HG03460 (cell line): ENCODE data around the gene NAGS.
A peak's percentile ranks its signal among the peaks of the same experiment; 100 is the strongest.
"Not testable (repeated sequence)": the region's sequence is repeated elsewhere in the genome, so short reads cannot be mapped to it uniquely, and the experiment has no call there.

Experiments used
- ATAC-seq: cut with Tn5 transposase; IDR thresholded peaks from one replicate; pipeline ENCODE4 v1.9.1; 2021; ENCODE audit not compliant: unreplicated experiment

Gene NAGS

DNA sequence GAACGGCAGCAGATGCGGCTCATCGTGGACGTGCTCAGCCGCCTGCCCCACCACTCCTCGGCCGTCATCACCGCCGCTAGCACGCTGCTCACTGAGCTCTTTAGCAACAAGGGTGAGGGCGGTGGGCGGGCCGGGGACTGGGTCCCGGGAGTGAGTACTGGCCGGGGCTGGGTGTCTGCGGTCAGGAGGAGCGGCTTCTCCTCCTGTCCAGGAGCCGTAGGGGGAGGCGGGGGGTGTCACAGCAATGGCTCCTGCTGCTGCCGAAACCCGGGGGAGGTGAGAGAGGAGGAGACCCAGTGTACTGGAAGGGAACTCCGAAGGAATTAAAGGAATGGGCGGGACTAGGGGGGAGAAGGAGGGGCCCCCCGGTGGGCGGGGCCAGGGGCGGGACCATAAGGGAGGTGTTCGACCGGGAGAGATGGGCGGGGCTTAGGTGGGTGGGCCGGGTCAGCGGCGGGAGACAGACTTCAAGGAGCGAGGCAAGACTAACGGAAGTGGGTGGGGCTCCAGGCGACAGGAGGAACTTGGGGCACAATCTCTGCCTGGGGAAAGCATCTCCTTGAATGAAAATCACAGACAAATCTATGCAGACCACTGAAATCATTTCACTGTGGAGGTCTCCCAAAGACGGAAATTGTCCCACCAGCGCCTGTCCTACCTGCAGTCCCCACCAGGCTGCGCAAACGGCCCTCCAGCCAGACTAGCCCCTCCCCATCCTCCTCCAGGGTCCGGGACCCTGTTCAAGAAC, 2.4 kb downstream of the NAGS start:
- ATAC-seq = peak; percentile 49

DNA sequence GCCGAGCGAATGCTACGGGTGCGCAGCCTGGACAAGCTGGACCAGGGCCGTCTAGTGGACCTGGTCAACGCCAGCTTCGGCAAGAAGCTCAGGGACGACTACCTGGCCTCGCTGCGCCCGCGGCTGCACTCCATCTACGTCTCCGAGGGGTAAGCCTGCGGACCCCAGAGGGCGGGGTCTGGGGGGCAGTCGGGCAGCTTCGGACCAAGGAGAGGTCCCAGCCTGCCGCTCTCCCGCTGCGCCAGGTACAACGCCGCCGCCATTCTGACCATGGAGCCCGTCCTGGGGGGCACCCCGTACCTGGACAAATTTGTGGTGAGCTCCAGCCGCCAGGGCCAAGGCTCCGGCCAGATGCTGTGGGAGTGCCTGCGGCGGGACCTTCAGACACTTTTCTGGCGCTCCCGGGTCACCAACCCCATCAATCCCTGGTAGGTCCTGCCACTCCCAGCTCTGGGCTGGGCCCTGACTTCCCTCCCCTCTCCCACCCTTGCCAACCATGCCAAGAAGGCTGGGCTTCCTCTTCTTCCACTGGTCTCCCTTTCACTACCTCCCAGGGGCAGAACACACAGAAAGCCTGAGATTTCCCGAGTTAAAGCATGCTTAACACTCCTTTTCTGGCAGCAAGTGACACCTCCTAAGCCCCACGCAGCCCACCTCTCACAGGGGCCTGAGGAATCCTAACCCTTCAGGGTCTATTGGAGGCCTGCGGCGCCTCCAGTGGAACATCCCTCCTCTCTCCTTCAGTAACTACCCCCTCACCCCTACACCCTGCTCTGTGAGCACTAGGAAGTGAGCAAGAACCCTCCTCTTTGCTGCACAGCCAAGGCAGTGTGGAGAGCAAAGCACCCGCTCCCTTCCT, 3.2 kb downstream of the NAGS start:
- ATAC-seq = no peak

GRCh38 chr17:44008205-44008909, 3.9 kb downstream of the NAGS start:
- ATAC-seq = no peak

DNA sequence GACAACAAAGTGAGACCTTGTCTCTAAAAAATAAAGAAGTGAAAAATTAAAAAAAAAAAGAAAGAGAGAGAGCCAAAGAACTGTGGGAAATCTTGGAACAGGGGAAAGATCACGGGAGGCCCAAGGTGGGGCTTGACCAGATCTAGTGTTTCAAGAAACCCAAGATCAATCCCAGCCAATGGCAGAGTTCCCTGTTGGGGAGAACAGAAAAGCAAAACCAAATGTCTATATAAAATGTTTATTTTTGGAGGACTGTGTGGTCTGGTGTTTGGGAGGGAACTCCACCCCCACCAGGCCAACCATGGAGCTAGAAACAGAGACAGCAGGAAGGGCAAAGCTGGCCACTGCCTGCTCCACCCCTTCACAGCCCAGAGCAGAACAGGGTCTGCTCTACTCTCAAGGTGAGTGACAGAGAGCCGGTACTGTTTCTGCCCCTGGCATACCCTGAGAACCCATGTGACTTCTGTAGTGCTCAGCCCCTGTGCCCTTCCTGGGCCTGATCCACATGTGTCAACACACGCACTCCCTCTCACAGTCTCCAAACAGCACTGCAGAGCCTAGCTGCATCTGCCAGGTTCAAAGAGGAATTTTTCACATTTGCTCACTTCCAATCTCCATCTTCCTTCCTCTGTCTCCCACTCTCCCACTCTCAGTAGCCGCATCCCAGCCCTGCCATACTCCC, 6.7 kb downstream of the NAGS start:
- ATAC-seq = no peak

DNA sequence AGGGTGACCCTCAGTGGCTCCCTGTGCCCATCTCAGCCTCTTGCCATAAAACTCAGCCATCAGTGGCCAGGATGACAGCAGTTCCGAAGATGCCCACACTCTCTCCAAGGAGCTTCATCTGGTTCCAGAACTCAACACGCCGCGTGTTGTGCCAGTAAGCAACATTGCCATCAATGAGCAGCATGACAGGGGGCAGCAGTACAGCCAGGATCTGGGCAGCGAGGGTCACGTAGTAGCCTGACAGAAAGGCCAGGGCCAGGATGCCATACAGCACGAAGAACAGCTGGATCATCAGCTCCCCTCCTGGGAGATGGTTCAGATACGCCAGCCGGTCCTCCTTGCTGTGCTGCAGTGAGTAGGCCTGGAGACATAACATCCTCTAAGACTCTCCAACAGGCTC, 7.5 kb downstream of the NAGS start:
- ATAC-seq = no peak

DNA sequence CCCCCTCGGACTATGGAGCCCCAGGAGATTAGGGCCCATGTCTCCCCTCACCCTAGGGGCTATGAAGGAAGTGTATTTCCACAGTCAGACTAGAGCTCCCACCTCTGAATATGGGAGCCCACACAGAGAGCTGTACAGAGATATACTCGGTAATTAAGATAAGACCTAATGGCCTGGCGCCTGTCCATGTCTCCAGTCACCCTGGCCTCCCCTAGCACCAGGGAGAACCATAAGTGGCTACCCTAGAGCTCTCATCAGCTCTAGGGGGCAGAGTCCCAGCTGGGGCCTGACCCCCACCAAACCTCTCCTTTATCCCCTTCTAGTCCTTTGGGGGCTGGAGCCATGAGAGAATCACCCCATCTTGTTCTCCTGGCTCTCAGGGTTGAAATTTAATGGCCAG, 8.0 kb downstream of the NAGS start:
- ATAC-seq = no peak

GRCh38 chr17:44012874-44013273, 8.5 kb downstream of the NAGS start:
- ATAC-seq = no peak

DNA sequence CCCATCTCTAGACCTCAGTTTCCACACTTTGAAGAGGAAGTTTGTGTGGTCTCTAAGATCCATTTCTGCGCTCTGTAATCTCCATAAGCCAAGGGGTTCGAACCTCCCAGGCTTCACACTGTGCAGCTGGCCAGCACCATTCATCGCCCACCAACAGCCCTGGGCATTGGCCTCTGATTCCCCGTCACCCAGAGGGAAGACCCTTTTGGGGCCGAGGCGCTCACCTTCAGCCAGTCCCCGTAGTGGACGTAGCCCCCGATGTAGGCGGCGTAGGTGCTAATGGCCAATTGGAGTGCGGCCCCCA, 9.7 kb downstream of the NAGS start:
- ATAC-seq = no peak

GRCh38 chr17:44014437-44015172, 10.2 kb downstream of the NAGS start, which contains the start of gene TMEM101:
TMEM101 (minus strand) TSS chr17:44014963; CDS start chr17:44014952, 11 bp downstream.
- ATAC-seq = peak; percentile 95

DNA sequence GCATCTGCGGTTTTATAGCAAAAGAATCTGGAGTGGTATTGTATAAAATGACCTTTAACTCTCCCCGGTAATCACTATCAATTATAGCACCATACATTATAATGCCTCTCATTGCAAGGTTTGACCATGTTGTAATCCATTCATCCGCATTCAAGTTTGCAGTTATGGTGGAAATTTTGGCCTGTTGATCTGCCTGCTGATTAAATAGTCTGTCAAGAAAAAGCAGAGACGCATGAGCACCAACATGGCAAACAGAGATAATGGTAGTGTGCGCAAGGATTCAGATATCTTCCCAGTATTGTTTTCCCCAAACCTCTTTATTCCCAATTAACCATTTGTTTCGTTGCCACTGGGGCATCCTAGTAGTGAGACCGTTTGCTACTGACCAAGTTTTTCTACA, 16.8 kb downstream of the NAGS start:
- not testable (repeated sequence) for ATAC-seq

DNA sequence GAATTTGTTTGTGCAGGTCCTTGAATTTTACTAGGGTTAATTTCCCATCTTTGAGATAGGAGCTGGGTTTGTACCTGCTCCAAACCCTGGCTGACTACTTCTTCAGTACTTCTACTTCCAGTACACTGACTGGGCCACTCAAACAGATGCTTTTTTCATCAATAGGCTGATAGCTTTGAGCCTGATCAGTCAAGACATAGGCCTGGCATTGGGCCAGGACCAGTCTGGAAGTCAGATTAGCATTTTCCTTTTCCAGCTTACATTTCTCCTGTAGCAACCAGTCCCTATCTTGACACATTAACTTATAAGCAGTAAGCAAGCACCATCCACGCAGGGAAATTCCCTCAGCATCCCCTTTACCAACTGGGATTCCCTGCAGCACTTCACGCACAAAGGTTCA, 17.8 kb downstream of the NAGS start:
- no peak for ATAC-seq

DNA sequence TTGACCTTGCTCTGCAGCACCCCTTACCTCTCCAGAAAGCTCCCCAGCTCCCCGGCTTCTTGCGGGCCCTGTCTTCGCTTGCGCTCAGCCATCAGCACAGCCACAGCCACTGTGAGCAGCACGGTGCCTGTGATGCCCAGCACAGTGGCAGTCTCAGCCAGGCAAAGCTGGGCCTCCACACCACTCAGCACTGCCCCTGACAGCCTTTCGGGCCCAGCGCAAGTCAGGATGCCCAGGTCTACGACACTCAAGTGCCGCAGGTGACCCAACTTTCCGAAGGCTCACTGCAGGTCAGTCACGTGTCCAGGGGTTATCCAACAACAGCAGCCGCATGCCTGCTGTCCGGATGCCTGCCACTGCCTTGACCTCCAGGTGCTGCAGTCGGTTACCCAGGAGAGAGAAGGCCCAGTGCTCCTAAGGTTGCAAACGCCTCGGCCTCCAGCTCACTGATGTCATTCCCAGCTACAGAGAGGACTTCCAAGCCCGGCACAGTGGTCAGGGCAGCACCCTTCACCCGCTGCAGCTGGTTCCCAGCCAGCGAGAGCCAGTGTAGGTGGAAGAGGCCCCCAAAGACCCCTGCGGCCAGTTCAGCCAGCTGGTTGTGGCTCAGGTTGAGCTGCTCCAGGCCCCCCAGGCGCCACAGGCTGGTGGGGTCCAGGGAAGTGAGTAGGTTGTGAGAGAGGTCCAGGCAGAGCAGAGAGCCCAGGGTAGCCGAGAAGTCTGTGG, 19.3 kb downstream of the NAGS start:
- no peak for ATAC-seq

DNA sequence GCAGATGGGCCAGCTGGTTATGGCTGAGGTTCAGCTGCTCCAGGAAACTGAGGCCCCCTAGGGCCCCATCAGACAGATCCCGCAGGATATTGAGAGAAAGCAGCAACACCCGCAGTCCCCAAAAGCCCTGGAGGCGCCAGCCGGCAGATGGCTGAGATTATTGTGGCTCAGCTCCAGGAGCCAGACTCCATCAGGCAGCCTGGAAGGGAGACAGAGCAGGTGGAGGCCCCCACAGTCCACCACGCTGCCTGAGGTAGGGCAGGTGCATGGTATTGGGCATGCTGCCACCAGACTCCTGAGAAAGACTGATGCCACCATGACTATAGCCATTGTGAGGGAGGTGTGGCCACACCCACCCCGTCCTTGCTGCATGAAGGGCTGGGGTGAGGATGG, 19.8 kb downstream of the NAGS start:
- ATAC-seq = no peak

DNA sequence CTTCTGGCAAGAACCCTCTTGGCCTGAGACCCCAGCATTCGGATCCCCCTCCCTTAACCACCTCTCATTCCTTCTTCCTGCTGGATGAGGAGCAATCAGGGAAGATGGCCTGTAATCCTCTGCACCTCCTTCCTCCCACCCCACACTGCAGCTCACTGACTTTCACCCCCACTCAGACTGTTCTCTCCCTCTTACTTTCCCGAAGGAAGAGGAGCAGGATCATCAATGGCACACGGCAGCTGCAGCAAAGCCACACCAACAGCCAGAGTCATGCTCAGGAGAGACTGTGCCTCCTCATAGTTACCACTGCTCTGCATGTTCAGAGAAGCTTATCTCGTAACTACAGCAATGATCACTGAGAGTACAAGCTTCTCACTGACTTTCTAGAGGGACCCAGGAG, 20.4 kb downstream of the NAGS start:
- ATAC-seq = no peak

DNA sequence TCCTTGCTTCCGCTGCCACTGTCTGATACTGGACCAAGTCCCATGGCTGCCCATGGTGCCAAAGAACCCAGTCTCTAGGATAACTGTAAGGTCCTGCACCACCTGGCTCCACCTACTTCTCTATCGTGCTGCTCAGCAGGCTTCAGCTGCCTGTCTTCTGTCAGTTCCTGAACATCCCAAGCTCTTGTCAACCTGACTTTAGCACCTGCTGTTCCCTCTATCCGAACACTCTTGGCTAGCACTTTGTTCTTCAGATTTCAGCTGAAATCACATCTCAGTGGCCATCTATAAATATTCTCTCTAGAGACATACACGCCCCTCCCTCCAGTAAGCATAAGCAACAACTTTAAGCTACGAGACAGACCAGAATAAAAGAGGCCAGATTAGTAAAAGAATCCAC, 25.3 kb downstream of the NAGS start:
- no peak for ATAC-seq

DNA sequence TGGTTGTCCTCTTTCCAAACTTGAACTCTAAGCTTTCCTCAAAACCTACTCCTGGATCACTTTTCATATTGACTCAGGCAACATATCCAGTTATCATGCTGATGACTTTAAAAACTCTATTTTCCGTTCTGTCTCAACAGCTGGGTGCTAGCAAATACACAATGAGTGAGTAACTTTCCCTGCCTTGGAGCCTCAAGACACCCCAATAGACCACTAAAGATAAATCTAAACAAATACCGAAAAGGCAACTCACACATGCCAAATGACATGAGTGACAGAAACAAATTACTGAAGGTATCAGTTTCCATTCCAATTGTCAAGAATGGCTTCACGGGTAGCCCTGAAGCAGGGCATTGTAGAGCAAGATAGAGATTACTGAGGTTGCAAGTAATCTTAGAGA, 26.1 kb downstream of the NAGS start:
- no peak for ATAC-seq

- no peak for ATAC-seq
Observed at GRCh38 chr17:44033861-44034408, 29.5 kb downstream of the NAGS start.

GRCh38 chr17:44034688-44035087, 30.3 kb downstream of the NAGS start:
- not testable (repeated sequence) for ATAC-seq

- no peak for ATAC-seq
Observed at GRCh38 chr17:44037471-44037870, 33.0 kb downstream of the NAGS start.

DNA sequence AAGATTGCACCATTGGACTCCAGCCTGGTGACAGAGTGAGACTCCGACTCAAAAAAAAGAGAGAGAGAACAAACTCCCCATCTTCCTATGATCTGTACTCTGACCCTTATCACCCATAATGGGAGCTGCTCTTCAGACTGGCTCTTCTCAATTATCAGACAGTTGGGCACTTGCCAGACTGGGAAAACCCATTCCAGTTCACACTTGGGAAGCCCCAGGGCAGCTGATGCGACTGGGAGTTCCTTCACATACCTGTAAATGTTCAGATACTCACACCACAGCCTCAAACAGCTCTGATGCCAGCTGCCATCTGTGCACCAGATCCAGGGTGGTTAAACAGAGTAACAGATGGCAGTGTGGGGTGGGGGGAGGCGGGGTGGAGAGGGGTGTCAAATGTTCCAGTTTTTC, 34.2 kb downstream of the NAGS start:
- ATAC-seq = no peak
